Measurements from ENCODE around the gene MED22. TPM values are rescaled to one million over a fixed set of nuclear protein-coding genes. Genes with fewer than 3 reads are reported as not detected.
A peak's percentile ranks its signal among the peaks of the same experiment; 100 is the strongest.

The MED22 gene
- total RNA-seq, 1 donor from 2014 or later = 35.7 TPM

DNA sequence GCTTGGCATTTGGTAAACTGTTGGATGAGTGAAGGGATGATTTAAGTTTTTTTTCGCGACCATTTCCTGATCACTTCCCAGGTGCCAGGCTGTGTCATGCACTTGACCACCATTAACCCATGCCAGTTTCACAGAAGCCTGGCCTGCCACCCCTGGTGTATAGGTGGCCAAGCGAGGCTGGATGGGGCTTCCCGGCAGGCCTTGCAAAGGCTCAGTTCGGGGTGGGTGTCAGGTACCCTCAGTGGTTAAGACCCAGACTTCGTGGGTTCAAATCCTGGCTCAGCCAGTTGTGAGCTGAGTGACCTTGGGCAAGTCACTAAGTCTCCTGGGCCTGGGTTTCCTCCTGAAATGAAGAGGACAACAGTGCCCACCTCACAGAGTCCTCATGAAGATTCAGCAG, 2.3 kb downstream of the MED22 start:
- H3K27me3 Mint-ChIP-seq (ENCODE audit: unreplicated experiment) = peaks cover 12% of the 10 kb centered on the region
- peaks cover 18% of the 10 kb centered on the region for H3K4me1 Mint-ChIP-seq (ENCODE audit: low read depth, unreplicated experiment)
- H3K4me3 Mint-ChIP-seq (ENCODE audit: unreplicated experiment) = no peak overlapping the region
- peaks cover 13% of the 10 kb centered on the region for H3K36me3 Mint-ChIP-seq (ENCODE audit: unreplicated experiment)
- TF ChIP-seq, protein P1, sequence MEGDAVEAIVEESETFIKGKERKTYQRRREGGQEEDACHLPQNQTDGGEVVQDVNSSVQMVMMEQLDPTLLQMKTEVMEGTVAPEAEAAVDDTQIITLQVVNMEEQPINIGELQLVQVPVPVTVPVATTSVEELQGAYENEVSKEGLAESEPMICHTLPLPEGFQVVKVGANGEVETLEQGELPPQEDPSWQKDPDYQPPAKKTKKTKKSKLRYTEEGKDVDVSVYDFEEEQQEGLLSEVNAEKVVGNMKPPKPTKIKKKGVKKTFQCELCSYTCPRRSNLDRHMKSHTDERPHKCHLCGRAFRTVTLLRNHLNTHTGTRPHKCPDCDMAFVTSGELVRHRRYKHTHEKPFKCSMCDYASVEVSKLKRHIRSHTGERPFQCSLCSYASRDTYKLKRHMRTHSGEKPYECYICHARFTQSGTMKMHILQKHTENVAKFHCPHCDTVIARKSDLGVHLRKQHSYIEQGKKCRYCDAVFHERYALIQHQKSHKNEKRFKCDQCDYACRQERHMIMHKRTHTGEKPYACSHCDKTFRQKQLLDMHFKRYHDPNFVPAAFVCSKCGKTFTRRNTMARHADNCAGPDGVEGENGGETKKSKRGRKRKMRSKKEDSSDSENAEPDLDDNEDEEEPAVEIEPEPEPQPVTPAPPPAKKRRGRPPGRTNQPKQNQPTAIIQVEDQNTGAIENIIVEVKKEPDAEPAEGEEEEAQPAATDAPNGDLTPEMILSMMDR (IDR thresholded peaks at IDR 0.05; ENCODE audit: partially characterized antibody, unreplicated experiment) = no peak
- H3K27ac Mint-ChIP-seq (ENCODE audit: unreplicated experiment) = no peak overlapping the region
- DNase-seq = no peak
- peaks cover 16% of the 10 kb centered on the region for H3K9me3 Mint-ChIP-seq (ENCODE audit: unreplicated experiment)

- no peak overlapping the region for H3K4me3 Mint-ChIP-seq (ENCODE audit: unreplicated experiment)
- H3K4me1 Mint-ChIP-seq (ENCODE audit: low read depth, unreplicated experiment) = peaks cover 18% of the 10 kb centered on the region
- TF ChIP-seq, protein P1 (IDR thresholded peaks at IDR 0.05; ENCODE audit: partially characterized antibody, unreplicated experiment) = no peak
- no peak overlapping the region for H3K27ac Mint-ChIP-seq (ENCODE audit: unreplicated experiment)
- H3K36me3 Mint-ChIP-seq (ENCODE audit: unreplicated experiment) = peaks cover 13% of the 10 kb centered on the region
- peaks cover 13% of the 10 kb centered on the region for H3K9me3 Mint-ChIP-seq (ENCODE audit: unreplicated experiment)
- DNase-seq = no peak
- H3K27me3 Mint-ChIP-seq (ENCODE audit: unreplicated experiment) = peaks cover 12% of the 10 kb centered on the region
Measured at GRCh38 chr9:133344979-133345378, 3.0 kb downstream of the MED22 start.

GRCh38 chr9:133344071-133344470, 3.9 kb downstream of the MED22 start:
- peaks cover 6% of the 10 kb centered on the region for H3K36me3 Mint-ChIP-seq (ENCODE audit: unreplicated experiment)
- TF ChIP-seq, protein P1 (IDR thresholded peaks at IDR 0.05; ENCODE audit: partially characterized antibody, unreplicated experiment) = no peak
- peaks cover 14% of the 10 kb centered on the region for H3K4me1 Mint-ChIP-seq (ENCODE audit: low read depth, unreplicated experiment)
- no peak overlapping the region for H3K27ac Mint-ChIP-seq (ENCODE audit: unreplicated experiment)
- H3K27me3 Mint-ChIP-seq (ENCODE audit: unreplicated experiment) = peaks cover 11% of the 10 kb centered on the region
- H3K4me3 Mint-ChIP-seq (ENCODE audit: unreplicated experiment) = no peak overlapping the region
- peaks cover 11% of the 10 kb centered on the region for H3K9me3 Mint-ChIP-seq (ENCODE audit: unreplicated experiment)
- no peak for DNase-seq

GRCh38 chr9:133342570-133342969, 5.4 kb downstream of the MED22 start:
- TF ChIP-seq, protein P1 (IDR thresholded peaks at IDR 0.05; ENCODE audit: partially characterized antibody, unreplicated experiment) = no peak
- Mint-ChIP-seq H3K9me3 (ENCODE audit: unreplicated experiment) (peaks cover 1% of the 10 kb centered on the region), H3K27ac (ENCODE audit: unreplicated experiment) (no peak overlapping the region), H3K4me3 (ENCODE audit: unreplicated experiment) (no peak overlapping the region), H3K27me3 (ENCODE audit: unreplicated experiment) (peaks cover 7% of the 10 kb centered on the region), H3K36me3 (ENCODE audit: unreplicated experiment) (no peaks in the 10 kb centered on the region), H3K4me1 (ENCODE audit: low read depth, unreplicated experiment) (peaks cover 9% of the 10 kb centered on the region)
- DNase-seq = peak; percentile 60

DNA sequence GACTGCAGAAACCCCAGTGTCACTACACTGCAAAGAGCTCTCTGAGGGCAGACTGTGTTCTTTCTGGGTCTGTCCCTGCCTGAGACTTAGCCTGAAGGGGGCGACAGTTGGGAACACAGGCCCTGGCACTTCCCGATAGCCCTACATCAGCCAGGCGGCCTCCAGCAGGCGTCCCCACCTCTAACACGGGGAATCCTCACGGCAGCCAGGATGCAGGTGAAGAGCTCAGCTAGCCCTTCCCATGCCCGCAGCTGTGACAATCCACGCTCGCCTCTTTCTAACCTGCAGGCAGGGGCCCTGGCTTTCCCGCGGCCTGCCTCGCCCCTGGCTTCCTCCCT, 5.9 kb downstream of the MED22 start:
- Mint-ChIP-seq H3K9me3 (ENCODE audit: unreplicated experiment) (peaks cover 1% of the 10 kb centered on the region), H3K27me3 (ENCODE audit: unreplicated experiment) (peaks cover 6% of the 10 kb centered on the region), H3K4me1 (ENCODE audit: low read depth, unreplicated experiment) (peaks cover 8% of the 10 kb centered on the region), H3K36me3 (ENCODE audit: unreplicated experiment) (no peaks in the 10 kb centered on the region), H3K4me3 (ENCODE audit: unreplicated experiment) (no peak overlapping the region), H3K27ac (ENCODE audit: unreplicated experiment) (no peak overlapping the region)
- DNase-seq = peak; percentile 36
- TF ChIP-seq, protein P1 (IDR thresholded peaks at IDR 0.05; ENCODE audit: partially characterized antibody, unreplicated experiment) = peak; percentile 25
